GM12878 (cell line): ENCODE measurements around the gene GCFC2. TPM values are rescaled to one million over a fixed set of nuclear protein-coding genes. Genes with fewer than 3 reads are reported as not detected.
A peak's percentile ranks its signal among the peaks of the same experiment; 100 is the strongest.

Source experiments
- ATAC-seq: fragments of 200-7000 bp; cut with Tn5 transposase; 3 replicates; pipeline ENCODE4 v1.9.1; 2020; ENCODE audit warnings: mild to moderate bottlenecking, moderate library complexity
- BruUV-seq: library from RNA; stranded (reverse); fragments of 400-500 nt; replicated peaks from 2 replicates; lab custom pipeline; 2021; lab: Mats Ljungman, UMichigan
- CTCF ChIA-PET: fragments of 300-600 bp; sonication (Branson Sonifier 250); formaldehyde crosslinking; extraction: SDS; loops from one replicate; lab custom pipeline; 2021; ENCODE audit warnings: inconsistent platforms; lab: Yijun Ruan, JAX
- POLR2A ChIA-PET: fragments of 350-600 bp; formaldehyde crosslinking; extraction: SDS; loops from one replicate; lab custom pipeline; 2021; ENCODE audit warnings: inconsistent platforms; lab: Charles Lee
- RAD21 ChIA-PET: fragments of 300-600 bp; sonication (Branson Sonifier 250); formaldehyde crosslinking; loops from one replicate; lab custom pipeline; 2023; ENCODE audit warnings: antibody characterized with exemption; ENCODE audit not compliant: unreplicated experiment; lab: Charles Lee
- SMC1A ChIA-PET: fragments of 300-600 bp; sonication (Branson Sonifier 250); formaldehyde crosslinking; loops from one replicate; lab custom pipeline; 2023; ENCODE audit not compliant: unreplicated experiment, uncharacterized antibody; lab: Charles Lee
- DNase-seq: peaks from one replicate; pipeline ENCODE4 v3.0.0-alpha.2; 2011; ENCODE audit warnings: low read depth, low spot score
- FAIRE-seq: peaks from 3 replicates; lab custom pipeline; 2011; peaks lifted over from hg19 to GRCh38; lab: Jason Lieb, UNC
- H2AFZ ChIP-seq: 2 replicates; pipeline ENCODE4 v1.6.0; 2011; ENCODE audit warnings: low read depth, low read length, control low read depth; ENCODE audit not compliant: control insufficient read depth
- H3K27ac ChIP-seq: 2 replicates; pipeline ENCODE4 v1.5.1; 2011; ENCODE audit warnings: control low read depth; ENCODE audit not compliant: control insufficient read depth, insufficient read depth
- H3K27me3 ChIP-seq, 2 experiments: replicated peaks in 1 of 2; 2 replicates each; pipeline versions ENCODE4 v1.6.0 to v1.6.1; 2011; ENCODE audit warnings: low read length in 1 of 2; ENCODE audit not compliant: control insufficient read depth in 2 of 2, insufficient read depth in 2 of 2
- H3K36me3 ChIP-seq, 2 experiments: 2 replicates each; pipeline ENCODE4 v1.5.1; 2011; ENCODE audit warnings: low read length in 1 of 2; ENCODE audit not compliant: control insufficient read depth in 2 of 2, insufficient read depth in 2 of 2
- H3K4me1 ChIP-seq: 2 replicates; pipeline ENCODE4 v1.6.1; 2011; ENCODE audit warnings: mild to moderate bottlenecking, low read length, moderate library complexity, mixed read lengths; ENCODE audit not compliant: control insufficient read depth, insufficient read depth
- H3K4me2 ChIP-seq: 2 replicates; pipeline ENCODE4 v1.6.0; 2011; ENCODE audit warnings: control low read depth; ENCODE audit not compliant: control insufficient read depth, insufficient read depth
- H3K4me3 ChIP-seq: fragments of 200-600 bp; sonication (generic); 2 replicates; pipeline ENCODE4 v1.5.1; 2016
- H3K79me2 ChIP-seq: 2 replicates; pipeline ENCODE4 v1.6.0; 2011; ENCODE audit warnings: low read length; ENCODE audit not compliant: control insufficient read depth, insufficient read depth
- H3K9ac ChIP-seq: 2 replicates; pipeline ENCODE4 v1.8.0; 2011; ENCODE audit warnings: low read length, control low read depth, mixed read lengths; ENCODE audit not compliant: control insufficient read depth, insufficient read depth
- H3K9me3 ChIP-seq: replicated peaks from 3 replicates; pipeline ENCODE4 v1.5.1; 2011; ENCODE audit warnings: mild to moderate bottlenecking, low read length; ENCODE audit not compliant: control insufficient read depth, insufficient read depth
- H4K20me1 ChIP-seq: 2 replicates; pipeline ENCODE4 v1.6.0; 2011; ENCODE audit not compliant: control insufficient read depth, insufficient read depth
- BCL11A ChIP-seq: IDR thresholded peaks from 2 replicates; pipeline ENCODE4 v1.6.1; 2011; ENCODE audit warnings: low read depth, low read length
- CBX3 ChIP-seq: fragments of 200-600 bp; sonication (generic); IDR thresholded peaks from 2 replicates; pipeline ENCODE4 v1.6.1; 2016; ENCODE audit warnings: low read depth, borderline replicate concordance
- ETV6 ChIP-seq, 2 experiments: fragments of 450-650 bp in 1 of 2; IDR thresholded peaks in 1 of 2; conservative IDR thresholded peaks in 1 of 2; 2 replicates each; pipeline ENCODE4 v1.6.1; 2014; ENCODE audit warnings: antibody characterized with exemption in 1 of 2, borderline replicate concordance in 1 of 2, low read depth in 1 of 2, mild to moderate bottlenecking in 1 of 2, moderate library complexity in 1 of 2
- GABPA ChIP-seq: IDR thresholded peaks from 2 replicates; pipeline ENCODE4 v1.6.1; 2014; ENCODE audit warnings: antibody characterized with exemption, low read depth, mild to moderate bottlenecking, inconsistent platforms
- HDAC6 ChIP-seq: fragments of 200-600 bp; sonication (generic); IDR thresholded peaks from one replicate; pipeline ENCODE4 v1.8.0; 2017; ENCODE audit warnings: antibody characterized with exemption; ENCODE audit not compliant: unreplicated experiment
- KDM1A ChIP-seq: fragments of 200-600 bp; sonication (generic); IDR thresholded peaks from 2 replicates; pipeline ENCODE4 v1.6.1; 2016; ENCODE audit warnings: borderline replicate concordance
- NBN ChIP-seq: fragments of 450-650 bp; IDR thresholded peaks from 2 replicates; pipeline ENCODE4 v1.6.1; 2016
- RBBP5 ChIP-seq: fragments of 200-600 bp; sonication (generic); conservative IDR thresholded peaks from 2 replicates; pipeline ENCODE4 v1.6.1; 2016
- SMAD1 ChIP-seq: fragments of 450-650 bp; IDR thresholded peaks from 2 replicates; pipeline ENCODE4 v1.6.1; 2018; ENCODE audit warnings: mild to moderate bottlenecking, low read depth; ENCODE audit not compliant: partially characterized antibody
- SRF ChIP-seq, 2 experiments: IDR thresholded peaks; 2 replicates each; pipeline ENCODE4 v1.6.1; 2011; ENCODE audit warnings: low read depth in 2 of 2, low read length in 2 of 2, mild to moderate bottlenecking in 1 of 2, moderate library complexity in 1 of 2
- SUPT20H ChIP-seq: IDR thresholded peaks from 2 replicates; pipeline ENCODE4 v1.6.1; 2011; ENCODE audit warnings: low read depth, mild to moderate bottlenecking, low read length, moderate library complexity, borderline replicate concordance; ENCODE audit not compliant: control insufficient read depth
- WGBS: methylation state at CpG from one replicate; pipeline ENCODE4 v1.1.6; 2016; ENCODE audit warnings: low lambda C conversion rate; ENCODE audit not compliant: insufficient replicate concordance, insufficient coverage; ENCODE audit errors: missing lambda C conversion rate; 5-methylcytosine and 5-hydroxymethylcytosine counted together
- in situ Hi-C: fragments of 300-500 bp; cut with MboI; formaldehyde crosslinking; loops from 9 replicates; pipeline ENCODE4 v1.14.3; 2018; ENCODE audit warnings: mixed read lengths
- intact Hi-C: fragments of 100-400 bp; cut with micrococcal nuclease; formaldehyde crosslinking; loops from one replicate; pipeline ENCODE4 v1.14.2; 2022; ENCODE audit not compliant: unreplicated experiment
- polyA plus RNA-seq, 11 experiments: library from polyadenylated mRNA; depleted of rRNA in 4 of 11; unstranded in 6 of 11; stranded (reverse) in 5 of 11; fragments of >200 nt; fragmentation: Nextera tagmentation in 4 of 11; fragmentation: Illumina TruSeq in 1 of 11; extraction: Ambion mirVana in 4 of 11; extraction: Trizol in 1 of 11; gene quantifications; 1 replicate in 1 of 11; 2 replicates in 10 of 11; pipeline versions ENCODE4 v1.2.1 to v1.2.3, GENCODE V29; 2011 to 2016; ENCODE audit warnings: inconsistent platforms in 2 of 11, missing spikeins in 2 of 11, low read depth in 1 of 11
- total RNA-seq, 4 experiments: library from RNA; depleted of rRNA in 3 of 4; stranded (reverse); fragments of >200 nt in 3 of 4; fragmentation: Illumina TruSeq in 1 of 4; extraction: Trizol in 1 of 4; gene quantifications; 2 replicates each; pipeline versions ENCODE4 v1.2.1 to v1.2.3, GENCODE V29; 2013 to 2021
- TF ChIP-seq, protein P1 (sequence below): IDR thresholded peaks from 2 replicates; pipeline ENCODE4 v1.6.1; 2012; ENCODE audit warnings: low read depth, low read length, improper control_type of control experiment
- TF ChIP-seq, protein P2 (sequence below), 3 experiments: IDR thresholded peaks in 2 of 3; conservative IDR thresholded peaks in 1 of 3; 2 replicates each; pipeline ENCODE4 v1.5.1; 2011; ENCODE audit warnings: low read depth in 3 of 3, low read length in 3 of 3, mild to moderate bottlenecking in 3 of 3, control low read depth in 2 of 3, moderate library complexity in 2 of 3, inconsistent platforms in 1 of 3, mixed read lengths in 1 of 3; ENCODE audit not compliant: control insufficient read depth in 2 of 3, insufficient read depth in 1 of 3; ENCODE audit errors: extremely low read depth in 1 of 3

GCFC2 gene
- total and polyA plus RNA-seq, 10 of the 15 experiments (the other 5 are each of a cell fraction or from before 2014, with no cell fraction given), result 15.5 to 36.5 (median 27.4) TPM

DNA sequence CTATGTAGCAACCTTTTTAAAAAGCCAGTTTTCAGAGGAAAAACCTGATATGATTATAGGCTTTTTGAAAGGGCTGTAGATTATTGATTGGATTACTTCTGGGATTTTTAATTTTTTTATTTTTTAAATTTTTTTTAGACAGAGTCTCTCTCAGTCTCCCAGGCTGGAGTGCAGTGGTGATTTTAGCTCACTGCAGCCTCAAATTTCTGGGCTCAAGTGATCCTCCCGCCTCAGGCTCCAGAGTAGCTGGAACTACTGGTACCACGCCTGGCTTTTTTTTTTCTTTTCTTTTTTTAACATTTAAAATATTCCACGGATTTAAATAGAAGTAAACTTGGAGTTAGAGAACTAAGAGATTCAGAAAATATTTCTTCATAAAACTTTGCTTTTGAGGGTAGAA, 62.9 kb downstream of the GCFC2 start:
- CTCF ChIA-PET, result interaction anchor here (0.9 to 5.8 kb wide), 12 partner anchors 9 to 811 kb away, joined by 3 to 49 read pairs (median 5); partner anchors contain the start of gene GCFC2
- Histone ChIP-seq H3K27ac (peak overlapping the region; percentile 83), H3K4me1 (no peaks in the 10 kb centered on the region), H3K4me3 (peak overlapping the region; percentile 92), H3K27me3 (no peaks in the 10 kb centered on the region), H3K4me2 (peak overlapping the region; percentile 73), H3K9me3 (no peaks in the 10 kb centered on the region), H4K20me1 (no peaks in the 10 kb centered on the region), H3K36me3 (peaks cover 1 to 17% of the 10 kb centered on the region in 2 experiments; a peak in 3 of 4 replicates), H3K9ac (peak overlapping the region; percentile 91), H3K79me2 (peaks cover 24% of the 10 kb centered on the region), H2AFZ (peak overlapping the region; percentile 98; the same call in 1 of the 2 replicates)
- no peak for TF ChIP-seq SMAD1
- no peak for TF ChIP-seq ETV6 (conservative IDR thresholded peaks at IDR 0.05 in 1 of 2, IDR thresholded peaks at IDR 0.05 in 1 of 2; ENCODE audit: borderline replicate concordance in 1 of 2, low read depth in 1 of 2)
- TF ChIP-seq, protein P1, sequence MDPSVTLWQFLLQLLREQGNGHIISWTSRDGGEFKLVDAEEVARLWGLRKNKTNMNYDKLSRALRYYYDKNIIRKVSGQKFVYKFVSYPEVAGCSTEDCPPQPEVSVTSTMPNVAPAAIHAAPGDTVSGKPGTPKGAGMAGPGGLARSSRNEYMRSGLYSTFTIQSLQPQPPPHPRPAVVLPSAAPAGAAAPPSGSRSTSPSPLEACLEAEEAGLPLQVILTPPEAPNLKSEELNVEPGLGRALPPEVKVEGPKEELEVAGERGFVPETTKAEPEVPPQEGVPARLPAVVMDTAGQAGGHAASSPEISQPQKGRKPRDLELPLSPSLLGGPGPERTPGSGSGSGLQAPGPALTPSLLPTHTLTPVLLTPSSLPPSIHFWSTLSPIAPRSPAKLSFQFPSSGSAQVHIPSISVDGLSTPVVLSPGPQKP, result no peak
- no peak for TF ChIP-seq GABPA
- no peak for TF ChIP-seq KDM1A
- TF ChIP-seq BCL11A, result no peak
- TF ChIP-seq, protein P2, sequence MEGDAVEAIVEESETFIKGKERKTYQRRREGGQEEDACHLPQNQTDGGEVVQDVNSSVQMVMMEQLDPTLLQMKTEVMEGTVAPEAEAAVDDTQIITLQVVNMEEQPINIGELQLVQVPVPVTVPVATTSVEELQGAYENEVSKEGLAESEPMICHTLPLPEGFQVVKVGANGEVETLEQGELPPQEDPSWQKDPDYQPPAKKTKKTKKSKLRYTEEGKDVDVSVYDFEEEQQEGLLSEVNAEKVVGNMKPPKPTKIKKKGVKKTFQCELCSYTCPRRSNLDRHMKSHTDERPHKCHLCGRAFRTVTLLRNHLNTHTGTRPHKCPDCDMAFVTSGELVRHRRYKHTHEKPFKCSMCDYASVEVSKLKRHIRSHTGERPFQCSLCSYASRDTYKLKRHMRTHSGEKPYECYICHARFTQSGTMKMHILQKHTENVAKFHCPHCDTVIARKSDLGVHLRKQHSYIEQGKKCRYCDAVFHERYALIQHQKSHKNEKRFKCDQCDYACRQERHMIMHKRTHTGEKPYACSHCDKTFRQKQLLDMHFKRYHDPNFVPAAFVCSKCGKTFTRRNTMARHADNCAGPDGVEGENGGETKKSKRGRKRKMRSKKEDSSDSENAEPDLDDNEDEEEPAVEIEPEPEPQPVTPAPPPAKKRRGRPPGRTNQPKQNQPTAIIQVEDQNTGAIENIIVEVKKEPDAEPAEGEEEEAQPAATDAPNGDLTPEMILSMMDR (IDR thresholded peaks at IDR 0.05 in 2 of 3, conservative IDR thresholded peaks at IDR 0.05 in 1 of 3; ENCODE audit: control insufficient read depth in 2 of 3, extremely low read depth in 1 of 3, insufficient read depth in 1 of 3, low read depth in 3 of 3, low read length in 3 of 3), result no peak
- TF ChIP-seq NBN, result no peak
- no peak for TF ChIP-seq SRF (IDR thresholded peaks at IDR 0.05; ENCODE audit: low read depth in 2 of 2, low read length in 2 of 2)
- TF ChIP-seq CBX3, result no peak
- no peak for TF ChIP-seq SUPT20H
- no peak for TF ChIP-seq HDAC6
- TF ChIP-seq RBBP5, result no peak
- in situ Hi-C loops, result no loop called here
- POLR2A ChIA-PET, result interaction anchor here (0.5 to 2.0 kb wide), 4 partner anchors 9 to 406 kb away, joined by 3 to 5 read pairs (median 4); no protein-coding TSS in a partner anchor
- DNase-seq, result no peak
- no peak for FAIRE-seq
- SMC1A ChIA-PET, result interaction anchor here (0.6 to 3.2 kb wide), 6 partner anchors 9 to 590 kb away, joined by 3 to 21 read pairs (median 5); no protein-coding TSS in a partner anchor
- WGBS, result 46% methylated on average over 3 of the region's 3 CpGs
- no TSS peak for BruUV-seq
- RAD21 ChIA-PET, result no interaction called here
- 0 out of 3 replicates have a peak, but pooled peaks have one; percentile 12 for ATAC-seq
- intact Hi-C loops, result loop anchor here (2.0 kb wide), 1 partner anchor 63 kb away; the partner anchor contains the start of gene GCFC2
